Daoy (cell line): Measurements from ENCODE around the gene FFAR3. TPM values are rescaled to one million over a fixed set of nuclear protein-coding genes. Genes with fewer than 3 reads are reported as not detected.

ENCODE experiments used
- DNase-seq: peaks from one replicate; pipeline ENCODE4 v3.0.0-alpha.2; 2015; ENCODE audit warnings: low read depth
- total RNA-seq: library from RNA; depleted of rRNA; stranded (reverse); fragments of >200 nt; shearing (Covaris generic); gene quantifications from 2 replicates; pipeline ENCODE4 v1.2.3, GENCODE V29; 2014; rRNA removed

Gene FFAR3, protein sequence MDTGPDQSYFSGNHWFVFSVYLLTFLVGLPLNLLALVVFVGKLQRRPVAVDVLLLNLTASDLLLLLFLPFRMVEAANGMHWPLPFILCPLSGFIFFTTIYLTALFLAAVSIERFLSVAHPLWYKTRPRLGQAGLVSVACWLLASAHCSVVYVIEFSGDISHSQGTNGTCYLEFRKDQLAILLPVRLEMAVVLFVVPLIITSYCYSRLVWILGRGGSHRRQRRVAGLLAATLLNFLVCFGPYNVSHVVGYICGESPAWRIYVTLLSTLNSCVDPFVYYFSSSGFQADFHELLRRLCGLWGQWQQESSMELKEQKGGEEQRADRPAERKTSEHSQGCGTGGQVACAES
- not detected in 2 replicates for total RNA-seq

DNA sequence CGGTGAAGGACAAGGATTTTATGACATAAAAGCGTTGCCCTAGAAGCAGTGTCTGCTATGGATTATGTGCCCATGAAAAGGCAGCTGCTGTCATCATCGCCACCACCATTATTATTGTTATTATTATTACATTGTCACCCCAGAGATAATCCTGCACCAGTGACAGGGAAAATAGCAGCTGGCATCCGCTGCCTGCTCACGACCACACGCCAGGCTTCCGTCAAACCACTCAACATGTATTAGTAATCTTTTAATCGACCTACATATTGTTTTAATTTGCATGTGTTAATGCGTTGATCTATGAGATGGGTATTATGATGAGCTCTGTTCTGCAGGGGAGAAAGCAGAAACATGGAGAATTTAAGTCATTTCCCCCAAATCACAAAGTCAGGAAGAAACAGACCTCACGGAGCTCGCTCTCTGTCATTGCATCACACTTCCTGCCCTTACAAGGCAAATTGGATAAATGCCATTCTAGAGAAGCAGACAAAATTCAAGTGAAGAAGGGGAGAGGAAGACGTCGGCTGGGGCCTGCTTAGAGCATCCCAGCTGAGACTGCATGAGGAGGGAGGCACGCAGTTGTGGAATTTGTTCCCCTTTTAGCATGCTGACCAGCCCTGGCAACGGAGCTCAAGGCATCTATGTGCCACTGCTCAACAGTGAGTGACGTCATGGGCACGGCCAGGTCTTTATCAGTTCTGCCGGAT is at the start of gene FFAR3:
FFAR3 (plus strand) TSS at position 594 of the 707 bp plus-strand sequence. CDS start 431 bp downstream, outside the sequence.
- DNase-seq = no peak

DNA sequence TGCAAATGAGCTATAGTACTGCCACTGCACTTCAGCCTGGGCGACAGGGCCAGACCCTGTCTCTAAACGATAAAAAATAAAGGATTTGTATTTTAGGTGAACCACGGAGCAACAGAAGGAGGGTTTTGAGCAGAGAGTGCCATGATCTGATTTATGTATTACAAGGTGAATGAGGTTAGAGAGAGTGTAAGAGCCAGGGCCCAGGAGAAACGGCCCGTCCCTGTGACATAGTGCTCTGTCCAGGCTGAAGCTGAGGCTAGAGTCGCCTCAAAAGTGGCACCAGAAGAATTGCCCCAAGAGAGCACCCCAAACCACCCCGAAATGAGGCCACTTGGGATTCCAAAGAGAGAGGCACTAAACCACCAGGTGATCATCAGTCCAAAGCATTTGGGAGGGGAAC is 49.4 kb upstream of the FFAR3 start:
- DNase-seq = no peak

DNA sequence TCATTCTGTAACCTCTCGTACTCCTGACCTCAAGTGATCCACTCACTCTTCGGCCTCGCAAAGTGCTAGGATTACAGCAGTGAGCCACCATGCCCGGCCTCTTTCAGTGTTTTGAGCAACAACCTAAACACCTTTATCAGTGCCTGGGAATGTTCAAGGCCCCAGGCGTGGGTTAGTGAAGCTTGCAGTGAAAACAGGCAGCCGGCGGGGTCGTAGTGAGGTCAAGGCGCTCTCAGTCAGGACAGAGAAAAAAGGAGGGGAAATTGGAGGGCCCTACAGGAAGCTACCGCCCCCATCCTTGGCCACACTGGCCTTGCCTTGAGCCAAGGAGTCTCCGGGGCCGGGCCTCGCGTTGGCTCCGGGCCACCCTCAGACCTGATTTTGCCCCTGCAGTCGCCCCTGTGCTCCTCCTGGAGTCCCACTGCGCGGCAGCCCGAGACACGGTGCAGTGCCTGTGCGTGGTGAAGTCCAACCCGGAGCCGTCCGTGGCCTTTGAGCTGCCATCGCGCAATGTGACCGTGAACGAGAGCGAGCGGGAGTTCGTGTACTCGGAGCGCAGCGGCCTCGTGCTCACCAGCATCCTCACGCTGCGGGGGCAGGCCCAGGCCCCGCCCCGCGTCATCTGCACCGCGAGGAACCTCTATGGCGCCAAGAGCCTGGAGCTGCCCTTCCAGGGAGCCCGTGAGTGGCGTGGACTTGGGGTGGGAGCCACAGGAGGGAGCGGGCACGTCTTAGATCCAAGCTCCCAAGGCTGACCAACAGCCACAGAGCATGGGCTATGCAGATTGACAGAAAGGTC is 48.6 kb upstream of the FFAR3 start:
- DNase-seq = peak; percentile 51

DNA sequence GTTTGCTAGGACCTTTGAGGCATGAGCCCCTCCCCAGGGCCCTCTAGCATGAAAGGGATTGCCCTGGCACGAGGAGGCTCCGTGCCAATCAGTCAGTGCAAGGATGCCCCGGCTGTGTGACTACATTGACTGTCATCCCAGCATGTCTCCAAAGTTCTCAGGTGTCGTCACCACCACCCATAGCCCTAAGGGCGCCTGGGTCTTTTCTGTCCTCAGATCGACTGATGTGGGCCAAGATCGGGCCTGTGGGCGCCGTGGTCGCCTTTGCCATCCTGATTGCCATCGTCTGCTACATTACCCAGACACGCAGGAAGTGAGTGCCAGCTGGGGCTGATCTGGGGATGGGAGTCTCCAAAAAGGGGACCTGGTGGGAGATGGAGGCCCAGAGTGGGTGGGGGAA is 47.9 kb upstream of the FFAR3 start:
- no peak for DNase-seq

DNA sequence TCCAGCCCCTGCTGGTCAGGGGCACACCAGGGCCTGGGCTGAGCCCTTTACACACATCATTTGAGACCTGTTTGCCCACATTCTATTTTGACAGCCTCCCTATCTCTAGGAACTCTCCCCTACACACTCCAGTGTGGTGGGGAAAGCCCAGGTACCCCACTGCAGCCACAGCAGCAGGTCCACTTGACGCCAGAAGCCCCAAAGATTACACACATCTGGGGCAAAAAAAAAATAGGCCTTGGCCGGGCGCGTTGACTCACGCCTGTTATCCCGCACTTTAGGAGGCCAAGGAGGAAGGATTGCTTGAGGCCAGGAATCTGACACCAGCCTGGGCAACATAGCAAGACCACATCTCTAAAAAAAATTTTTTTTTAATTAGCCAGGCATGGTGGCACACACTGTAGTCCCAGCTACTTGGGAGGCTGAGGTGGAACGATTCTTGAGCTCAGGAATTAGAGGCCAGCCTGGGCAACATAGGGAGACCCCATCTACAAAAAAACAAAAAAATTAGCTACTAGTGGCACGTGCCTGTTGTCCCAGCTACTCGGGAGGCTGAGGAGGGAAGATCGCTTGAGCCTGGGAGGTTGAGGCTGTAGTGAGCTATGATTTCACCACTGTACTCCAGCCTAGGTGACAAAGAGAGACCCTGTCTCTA is 47.3 kb upstream of the FFAR3 start:
- peak; percentile 38 for DNase-seq

DNA sequence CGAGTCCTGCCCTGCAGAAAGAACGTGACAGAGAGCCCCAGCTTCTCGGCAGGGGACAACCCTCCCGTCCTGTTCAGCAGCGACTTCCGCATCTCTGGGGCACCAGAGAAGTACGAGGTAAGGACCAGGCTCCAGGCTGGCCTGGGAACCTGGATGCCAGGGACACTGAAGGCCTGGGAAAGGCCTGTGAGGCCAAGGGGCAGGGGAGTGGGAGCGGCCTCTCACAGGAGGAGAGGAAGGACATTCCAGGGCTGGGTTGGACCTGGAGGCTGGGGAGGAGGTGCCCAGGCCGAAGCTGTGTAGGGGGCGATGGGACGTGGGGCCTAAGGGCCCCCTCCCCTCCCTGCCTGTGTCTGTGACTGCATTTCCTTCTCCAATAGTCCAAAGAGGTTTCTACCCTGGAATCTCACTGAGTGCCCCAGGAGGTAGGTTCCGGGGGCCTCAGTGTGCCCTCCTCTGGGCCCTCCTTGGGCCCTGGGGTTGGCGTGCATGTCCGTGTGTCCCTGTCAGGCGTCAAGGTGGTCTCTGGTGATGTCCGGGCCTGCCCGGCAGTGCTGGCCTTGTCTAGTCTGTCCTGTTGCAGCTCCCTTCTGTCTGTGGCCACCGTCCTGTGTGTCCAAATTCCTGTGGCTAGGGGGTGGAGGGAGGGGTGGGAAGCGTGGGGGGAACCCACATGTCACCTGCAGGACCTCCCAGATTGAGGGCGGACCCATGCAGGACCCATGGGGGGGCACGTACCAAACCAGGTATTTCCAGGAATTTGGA is 46.2 kb upstream of the FFAR3 start:
- DNase-seq = no peak

DNA sequence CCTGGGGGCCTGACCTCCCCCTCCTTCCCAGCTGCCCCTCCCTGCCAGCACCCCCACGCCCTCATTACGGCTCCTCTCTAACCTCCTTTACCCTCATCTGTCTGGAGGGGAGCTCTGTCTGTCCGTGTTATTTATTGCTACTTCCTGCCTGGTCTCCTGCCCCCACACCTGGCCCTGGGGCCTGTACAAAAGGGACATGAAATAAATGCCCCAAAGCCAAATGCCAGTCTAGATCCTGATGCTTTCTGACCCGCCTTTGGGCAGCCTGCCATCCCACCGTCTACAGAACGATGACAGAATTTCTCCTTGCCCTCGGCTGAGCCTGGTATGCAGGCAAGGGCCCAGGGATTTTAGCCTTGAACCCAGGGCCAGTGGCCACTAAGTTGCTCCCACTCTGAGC is 44.7 kb upstream of the FFAR3 start:
- DNase-seq = no peak

DNA sequence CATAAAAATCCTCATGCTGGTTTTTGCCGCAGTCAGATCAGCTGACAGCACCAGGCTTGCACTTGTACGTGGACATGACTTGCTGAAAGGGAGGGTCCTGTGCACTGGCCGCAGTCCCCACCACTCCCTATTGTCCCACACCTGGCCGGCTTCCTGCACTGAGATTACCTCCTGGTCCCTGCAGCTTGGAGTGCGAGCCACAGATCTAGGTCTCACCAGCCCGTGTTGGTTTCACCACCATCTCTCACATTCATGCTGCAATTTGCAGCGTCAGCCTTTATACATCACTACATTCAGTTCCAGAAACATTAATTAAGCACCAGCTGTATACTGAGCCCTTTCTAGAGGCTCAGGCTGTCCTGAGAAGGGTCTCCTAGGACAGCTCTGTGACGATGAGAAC is 44.2 kb upstream of the FFAR3 start:
- DNase-seq = no peak

DNA sequence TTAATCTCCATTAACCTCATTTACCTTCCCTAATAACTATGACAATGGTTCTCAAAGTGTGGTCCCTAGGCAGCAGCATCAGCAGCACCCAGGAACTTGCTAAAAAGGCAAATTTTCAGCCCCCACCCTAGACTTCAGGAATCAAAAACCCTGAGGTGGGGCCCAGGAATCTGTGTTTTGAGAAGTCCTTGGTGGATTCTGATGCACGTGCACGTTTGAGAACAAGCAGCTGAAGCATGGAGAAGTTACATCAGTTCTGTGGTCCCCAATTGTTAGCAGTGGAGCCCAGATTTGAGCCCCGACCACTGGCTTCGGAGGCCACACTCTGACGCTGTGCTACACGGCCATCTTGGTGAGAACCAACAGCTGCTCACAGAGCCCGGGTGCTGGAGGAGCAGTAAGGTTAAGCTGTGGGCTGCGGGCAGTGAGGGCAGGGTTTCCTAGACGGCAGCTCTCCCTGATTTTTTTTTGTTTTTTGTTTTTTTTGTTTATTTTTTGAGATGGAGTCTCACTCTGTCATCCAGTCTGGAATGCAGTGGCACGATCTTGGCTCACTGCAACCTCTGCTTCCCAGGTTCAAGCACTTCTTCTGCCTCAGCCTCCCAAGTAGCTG is 43.3 kb upstream of the FFAR3 start:
- no peak for DNase-seq

DNA sequence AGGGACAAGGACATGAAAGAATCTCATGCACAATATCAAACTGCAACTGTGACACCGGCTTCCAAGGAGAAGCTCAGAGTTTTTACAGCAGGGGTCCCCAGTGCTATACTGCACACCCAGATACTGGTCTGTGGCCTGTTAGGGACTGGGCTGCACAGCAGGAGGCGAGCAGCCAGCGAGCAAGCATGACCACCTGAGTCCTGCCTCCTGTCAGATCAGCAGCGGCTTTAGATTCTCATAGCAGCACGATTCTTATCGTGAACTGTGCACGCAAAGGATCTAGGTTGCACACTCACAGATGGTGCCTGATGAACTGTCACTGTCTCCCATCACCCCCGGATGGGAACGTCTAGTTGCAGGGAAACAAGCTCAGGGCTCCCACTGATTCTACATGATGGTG is 42.4 kb upstream of the FFAR3 start:
- DNase-seq = no peak

DNA sequence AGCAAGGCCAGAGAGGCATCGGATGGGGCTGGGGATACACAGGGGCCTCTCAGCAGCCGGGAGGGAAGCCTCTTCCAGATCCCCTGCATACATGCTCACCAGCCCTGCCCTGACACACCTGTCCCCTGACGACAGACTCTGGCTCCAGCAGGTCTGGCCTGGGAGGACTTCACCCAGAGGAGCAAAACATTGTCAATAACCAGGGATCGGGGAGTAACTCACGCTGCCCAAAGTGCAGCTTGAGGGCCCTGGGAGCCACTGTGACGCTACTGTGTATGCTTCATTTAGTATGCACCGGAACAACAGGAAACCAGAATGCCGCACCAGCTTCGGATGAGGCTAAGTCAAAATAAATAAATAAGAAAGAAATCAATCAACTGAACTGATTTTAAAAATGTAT is 41.7 kb upstream of the FFAR3 start:
- no peak for DNase-seq

DNA sequence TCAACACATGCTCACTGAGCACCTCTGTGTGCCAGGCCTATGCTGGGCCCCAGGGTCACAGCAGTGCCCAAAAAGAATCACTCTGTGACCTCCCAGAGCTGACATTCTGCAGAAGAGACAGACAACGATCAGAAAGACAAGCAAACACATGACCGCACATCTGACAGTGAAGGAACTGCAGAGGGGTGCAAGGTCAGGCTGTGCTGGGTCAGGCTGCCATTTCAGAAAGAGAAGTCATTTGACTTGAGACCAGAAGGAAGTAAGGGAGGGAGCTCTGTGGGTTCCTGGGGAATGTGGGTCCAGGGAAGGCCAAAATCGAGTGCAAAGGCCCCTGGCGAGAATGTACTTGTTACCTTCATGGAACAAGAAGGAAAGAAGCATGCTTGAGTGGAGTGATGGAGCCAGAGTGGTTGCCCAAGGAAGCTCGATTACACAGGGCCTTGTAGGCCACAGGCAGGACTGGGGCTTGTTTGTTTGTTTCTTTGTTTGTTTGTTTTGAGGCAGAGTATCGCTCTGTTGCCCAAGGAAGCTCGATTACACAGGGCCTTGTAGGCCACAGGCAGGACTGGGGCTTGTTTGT is 40.7 kb upstream of the FFAR3 start:
- DNase-seq = no peak

DNA sequence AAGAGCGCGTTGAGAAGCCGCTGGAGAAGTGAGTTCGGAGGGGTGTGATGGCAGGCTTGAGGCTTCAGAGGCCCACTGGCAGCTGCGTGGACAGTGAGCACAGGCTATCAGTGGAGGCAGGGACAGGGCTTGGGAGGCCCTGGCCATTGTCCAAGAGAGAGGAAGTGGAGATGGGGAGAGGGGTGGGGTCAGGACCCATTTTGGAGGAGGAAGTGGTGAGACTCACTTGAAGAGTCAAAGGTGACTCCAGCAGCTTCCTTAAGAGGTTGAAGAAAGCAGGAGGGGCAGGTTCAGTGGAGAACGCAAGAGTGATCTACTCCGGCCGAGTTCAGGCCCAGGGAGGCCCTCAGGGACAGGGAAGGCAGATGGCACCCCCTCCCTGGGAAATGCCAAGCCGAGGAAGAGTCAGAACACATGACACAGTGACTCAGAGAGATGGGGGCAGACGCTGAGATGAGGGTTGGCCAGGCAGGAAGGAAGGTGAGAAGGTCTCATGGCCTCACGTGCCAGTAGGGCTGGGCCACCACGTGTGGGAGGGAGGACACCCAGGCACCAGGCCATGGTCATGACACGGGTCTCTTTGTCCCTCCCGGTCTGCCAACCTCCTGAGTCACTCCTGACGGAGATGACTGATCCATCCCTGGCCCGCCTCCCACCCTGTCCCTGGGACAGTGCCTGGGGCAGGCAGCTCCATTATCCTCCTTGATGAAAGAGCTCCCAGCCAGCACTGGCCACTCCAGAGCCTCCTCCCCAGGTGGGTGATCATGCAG is 39.4 kb upstream of the FFAR3 start:
- DNase-seq = peak; percentile 92

DNA sequence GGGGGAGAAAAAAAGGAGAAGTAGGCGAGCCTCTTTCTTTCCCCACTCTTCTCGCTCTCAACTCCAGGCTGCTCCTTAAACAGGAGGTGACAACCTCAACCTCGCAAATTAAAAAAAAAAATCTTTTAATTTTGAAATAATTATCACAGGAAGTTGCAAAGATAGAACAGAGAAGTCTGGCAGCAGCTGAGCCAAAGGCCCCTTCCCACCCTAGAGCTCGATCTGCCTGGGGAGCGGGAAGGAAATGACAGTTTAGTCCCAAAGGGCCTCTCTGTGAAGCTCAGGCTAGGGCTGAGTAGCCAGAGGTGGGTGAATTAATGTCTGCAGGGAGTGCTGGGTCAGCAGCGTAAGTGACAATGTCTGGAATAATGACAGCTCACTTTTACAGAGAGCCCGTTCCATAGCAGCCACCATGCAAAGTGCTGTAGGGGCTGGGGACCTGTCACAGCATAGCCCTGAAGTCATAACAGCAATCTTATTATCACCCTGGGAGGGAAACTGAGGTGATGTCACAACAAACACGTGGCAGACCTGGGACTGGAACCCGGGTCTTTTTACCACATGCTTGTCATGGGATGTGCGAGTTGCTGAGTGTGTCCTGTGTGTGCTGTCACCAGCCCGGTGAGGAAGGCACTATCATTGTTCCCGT is 38.1 kb upstream of the FFAR3 start:
- DNase-seq = no peak

DNA sequence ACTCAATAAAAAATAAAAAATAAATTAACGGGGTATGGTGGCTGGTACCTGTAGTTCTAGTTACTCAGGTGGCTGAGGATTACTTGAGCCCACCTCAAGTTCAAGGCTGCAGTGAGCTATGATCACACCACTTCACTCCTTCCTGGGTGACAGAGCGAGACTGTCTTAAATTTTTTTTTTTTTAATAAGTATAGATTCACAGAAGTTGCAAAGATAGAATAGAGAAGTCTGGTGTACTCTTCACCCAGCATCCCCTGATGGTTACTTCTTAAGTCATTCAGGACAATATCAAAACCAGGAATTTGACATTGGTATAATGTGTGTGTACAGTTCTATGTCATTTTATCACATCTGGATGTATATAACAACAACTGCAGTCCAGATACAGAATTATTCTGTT is 37.0 kb upstream of the FFAR3 start:
- DNase-seq = no peak

DNA sequence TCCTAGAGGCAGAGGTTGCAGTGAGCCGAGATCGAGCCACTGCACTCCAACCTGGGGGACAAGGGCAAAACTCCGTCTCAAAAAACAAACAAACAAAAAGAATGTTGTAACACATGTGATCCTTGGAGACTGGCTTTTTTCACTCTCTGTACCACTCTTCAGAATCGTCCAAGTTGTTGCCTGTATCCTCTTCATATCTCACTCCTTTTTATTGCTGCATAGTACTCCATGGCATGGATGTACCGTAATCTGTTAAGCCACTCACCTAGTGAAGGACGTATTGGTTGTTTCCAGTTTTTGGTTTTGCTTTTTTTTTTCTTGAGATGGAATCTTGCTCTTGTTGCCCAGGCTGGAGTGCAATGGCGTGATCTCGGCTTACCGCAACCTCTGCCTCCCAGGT is 36.2 kb upstream of the FFAR3 start:
- DNase-seq = no peak

DNA sequence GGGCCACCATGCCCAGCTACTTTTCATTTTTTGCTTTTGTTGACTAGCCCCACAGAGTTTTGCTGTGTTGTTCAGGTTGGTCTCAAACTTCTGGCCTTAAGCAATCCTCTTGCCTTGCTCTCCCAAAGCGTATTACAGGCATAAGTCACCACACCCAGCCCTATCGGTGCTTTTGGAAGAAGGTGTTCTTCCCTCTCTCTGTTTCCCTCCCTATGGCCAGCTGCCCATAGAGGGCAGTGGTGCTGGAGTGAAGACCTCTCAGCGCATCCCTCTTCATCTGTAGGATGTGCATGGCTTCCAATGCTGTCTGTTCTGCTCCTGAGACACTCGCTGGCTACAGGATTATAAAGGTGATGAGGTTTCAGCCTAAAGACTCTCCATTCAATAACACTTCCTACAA is 30.6 kb upstream of the FFAR3 start:
- DNase-seq = no peak

DNA sequence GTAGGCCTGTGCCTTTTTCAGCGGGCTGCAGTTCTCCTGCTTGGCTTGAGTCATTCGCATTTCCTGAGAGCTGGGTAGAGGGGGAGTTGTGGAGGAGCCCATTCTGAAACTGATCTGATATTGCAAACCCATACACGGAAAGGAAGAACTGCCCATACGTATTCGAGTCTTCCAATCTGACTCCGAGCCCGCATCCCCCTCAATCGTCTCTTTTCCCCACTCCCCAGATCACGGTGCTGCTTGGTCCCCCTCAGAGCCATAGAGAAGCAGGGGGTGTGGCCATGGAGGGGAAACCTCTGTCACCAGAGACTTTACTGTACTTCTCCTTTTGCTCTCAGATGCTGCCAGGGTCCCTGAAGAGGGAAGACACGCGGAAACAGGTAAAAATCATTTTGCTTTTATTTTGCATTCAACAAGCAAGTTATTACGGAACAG is 29.4 kb upstream of the FFAR3 start, which contains the start of gene CD22:
CD22 (plus strand) TSS at position 337 of the 435 bp plus-strand sequence. CDS start 2,854 bp downstream, outside the sequence.
- no peak for DNase-seq

DNA sequence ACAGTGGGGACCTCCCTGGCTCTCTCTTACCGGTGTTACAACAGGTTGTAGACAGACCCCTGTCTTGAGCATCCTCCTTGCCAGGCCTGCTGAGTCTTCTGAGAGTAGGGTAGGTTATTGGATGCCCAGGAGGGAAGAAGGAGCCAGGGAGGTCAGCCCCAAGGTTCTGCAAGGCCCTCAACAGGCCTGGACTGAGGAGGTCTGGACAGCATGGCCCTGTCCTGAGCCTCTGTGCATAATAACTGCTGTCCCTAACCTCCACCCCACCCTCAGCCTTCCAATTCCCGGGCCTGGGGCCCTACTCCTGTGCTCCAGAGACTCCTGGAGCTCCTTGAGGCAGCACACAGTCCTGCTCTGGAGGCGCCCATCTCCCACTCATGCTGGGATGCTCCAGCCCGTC is 28.9 kb upstream of the FFAR3 start:
- no peak for DNase-seq
